Measurements from ENCODE around the gene C20orf141. TPM values are rescaled to one million over a fixed set of nuclear protein-coding genes. Genes with fewer than 3 reads are reported as not detected.

The C20orf141 gene
- total RNA-seq, 1 experiment from 2014 or later, result not detected

DNA sequence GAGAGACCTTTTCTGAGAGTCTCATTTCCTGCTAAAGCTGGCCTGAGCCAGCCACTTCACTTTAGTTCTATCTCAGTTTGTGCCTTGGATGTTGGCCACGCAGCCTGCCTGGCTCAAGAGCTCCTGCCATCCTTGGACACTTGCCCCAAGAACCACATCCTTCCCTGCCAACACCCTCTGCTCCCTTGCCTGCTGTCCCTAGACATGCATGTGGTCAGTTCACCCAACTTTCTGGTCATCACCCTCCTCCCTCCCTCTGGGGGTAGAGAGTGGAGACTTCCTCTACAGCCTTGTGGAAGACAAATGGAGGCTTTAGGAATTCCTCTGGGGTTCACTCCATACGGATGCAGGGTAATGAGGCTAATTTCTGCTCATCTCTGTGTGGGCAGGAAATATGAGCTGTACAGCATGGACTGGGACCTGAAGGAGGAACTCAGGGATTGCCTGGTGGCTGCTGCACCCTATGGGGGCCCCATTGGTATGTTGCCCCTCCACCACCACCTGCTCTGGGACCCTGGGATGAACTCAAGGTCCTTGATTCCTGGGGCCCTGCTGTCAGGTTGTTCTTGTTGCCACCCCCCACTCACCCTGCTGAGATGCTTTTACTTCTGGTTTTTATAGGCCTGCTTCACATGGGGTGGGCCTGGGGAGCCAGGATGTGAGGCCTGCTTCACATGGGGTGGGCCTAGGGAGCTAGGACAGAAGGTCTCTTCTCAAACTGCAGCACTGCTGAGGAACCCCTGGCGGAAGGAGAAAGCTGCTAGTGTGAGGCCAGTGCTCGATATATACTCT lies 44.7 kb downstream of the C20orf141 start:
- Histone ChIP-seq H3K36me3 (peaks cover 18% of the 10 kb centered on the region), H3K4me3 (no peak overlapping the region), H3K9me3 (replicated peaks) (no peaks in the 10 kb centered on the region), H3K27ac (no peak overlapping the region), H3K27me3 (replicated peaks) (no peaks in the 10 kb centered on the region), H3K4me1 (replicated peaks) (no peaks in the 10 kb centered on the region)
- DNase-seq (ENCODE audit: low read depth in 1 of 2, low spot score in 2 of 2), result no peak

DNA sequence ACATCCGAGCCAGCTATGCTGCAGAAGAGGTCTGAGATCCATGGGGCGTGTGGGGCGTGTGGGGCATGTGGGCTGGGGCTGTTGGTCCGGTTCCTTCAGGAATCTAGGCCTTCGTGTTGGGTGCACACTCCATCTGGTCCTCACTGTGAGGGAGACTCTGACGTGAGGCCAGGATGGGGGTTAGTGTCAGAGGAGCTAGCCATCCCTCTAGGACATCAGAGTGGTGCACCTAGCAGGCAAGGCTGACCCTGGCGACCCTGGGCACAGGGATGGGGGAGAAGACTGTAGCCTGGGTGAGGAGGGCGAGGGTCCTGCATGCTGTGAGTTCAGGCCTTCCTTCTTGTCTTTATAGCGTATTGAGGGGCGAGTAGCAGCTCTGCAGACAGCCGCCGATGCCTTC lies 49.8 kb downstream of the C20orf141 start:
- H3K36me3 ChIP-seq, result peaks cover 22% of the 10 kb centered on the region

DNA sequence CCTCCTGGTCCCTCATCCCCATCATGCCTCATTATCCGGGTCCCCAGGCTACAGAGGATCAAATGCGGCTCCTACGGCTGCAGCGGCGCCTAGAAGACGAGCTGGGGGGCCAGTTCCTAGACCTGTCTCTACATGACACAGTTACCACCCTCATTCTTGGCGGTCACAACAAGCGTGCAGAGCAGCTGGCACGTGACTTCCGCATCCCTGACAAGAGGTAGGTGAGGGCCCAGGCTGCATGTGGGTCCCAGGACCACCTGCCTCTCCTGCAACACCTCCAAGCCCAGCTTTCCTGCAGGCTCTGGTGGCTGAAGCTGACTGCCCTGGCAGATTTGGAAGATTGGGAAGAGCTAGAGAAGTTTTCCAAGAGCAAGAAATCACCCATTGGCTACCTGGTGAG lies 50.3 kb downstream of the C20orf141 start:
- peaks cover 22% of the 10 kb centered on the region for H3K36me3 ChIP-seq

More for the DNA sequence above, 49.8 kb downstream of the C20orf141 start:
- no peak overlapping the region for H3K27ac ChIP-seq
- no peaks in the 10 kb centered on the region for H3K9me3 ChIP-seq (replicated peaks)
- no peaks in the 10 kb centered on the region for H3K4me1 ChIP-seq (replicated peaks)
- H3K4me3 ChIP-seq, result no peak overlapping the region
- H3K27me3 ChIP-seq (replicated peaks), result no peaks in the 10 kb centered on the region
- no peak for DNase-seq (ENCODE audit: low read depth in 1 of 2, low spot score in 2 of 2)

More for the DNA sequence above, 50.3 kb downstream of the C20orf141 start:
- Histone ChIP-seq H3K4me1 (replicated peaks) (peaks cover 3% of the 10 kb centered on the region), H3K9me3 (replicated peaks) (no peaks in the 10 kb centered on the region), H3K4me3 (no peak overlapping the region), H3K27me3 (replicated peaks) (no peaks in the 10 kb centered on the region), H3K27ac (no peak overlapping the region)
- DNase-seq (ENCODE audit: low read depth in 1 of 2, low spot score in 2 of 2), result no peak

Other genes with a start within 250 kb of the C20orf141 start
- 218 and 228 TPM in 2 replicates for gene NOP56, start 162.4 kb upstream of the C20orf141 start, total RNA-seq (2014; rRNA removed; shearing (Covaris generic))
- gene IDH3B, start 150.8 kb upstream of the C20orf141 start, total RNA-seq (2014; rRNA removed; shearing (Covaris generic)), result 161 and 211 TPM in 2 replicates
- 4.0 and 4.4 TPM in 2 replicates for gene EBF4, start 122.2 kb upstream of the C20orf141 start, total RNA-seq (2014; rRNA removed; shearing (Covaris generic))
- gene CPXM1, start 14.4 kb upstream of the C20orf141 start, total RNA-seq (2014; rRNA removed; shearing (Covaris generic)), result 1.2 TPM in 1 of 2 replicates, not detected in the other
- not detected in 2 replicates for gene TMEM239, start 1.4 kb downstream of the C20orf141 start, total RNA-seq (2014; rRNA removed; shearing (Covaris generic))
- gene PCED1A, start 25.7 kb downstream of the C20orf141 start, total RNA-seq (2014; rRNA removed; shearing (Covaris generic)), result 18.3 and 25.6 TPM in 2 replicates
- 40.5 and 44.3 TPM in 2 replicates for gene VPS16, start 25.8 kb downstream of the C20orf141 start, total RNA-seq (2014; rRNA removed; shearing (Covaris generic))
- gene PTPRA, start 58.5 kb downstream of the C20orf141 start, total RNA-seq (2014; rRNA removed; shearing (Covaris generic)), result 16.5 and 36.4 TPM in 2 replicates
- not detected in 2 replicates for gene GNRH2, start 228.6 kb downstream of the C20orf141 start, total RNA-seq (2014; rRNA removed; shearing (Covaris generic))
- gene MRPS26, start 231.1 kb downstream of the C20orf141 start, total RNA-seq (2014; rRNA removed; shearing (Covaris generic)), result 53.2 and 83.0 TPM in 2 replicates

Measured in SJSA1 (cell line).